Left lung (tissue), 10 donors: ENCODE measurements around the gene MMP2. TPM values are rescaled to one million over a fixed set of nuclear protein-coding genes. Genes with fewer than 3 reads are reported as not detected.

Experiments
- ATAC-seq: fragments of 200-7000 bp; cut with Tn5 transposase; one replicate; pipeline ENCODE4 v1.9.1; 2020; ENCODE audit warnings: moderate library complexity
- DNase-seq, 4 donors: peaks; one replicate each; pipeline ENCODE4 v3.0.0-alpha.2; 2013 to 2020
- H3K27ac ChIP-seq, 2 donors: fragments of 200-600 bp; sonication (generic) in 1 of 2; one replicate each; pipeline versions ENCODE4 v1.5.0 to v1.8.0; 2020 to 2021
- H3K27me3 ChIP-seq, 2 donors: fragments of 200-600 bp; sonication (generic) in 1 of 2; one replicate each; pipeline versions ENCODE4 v1.5.0 to v1.8.0; 2020 to 2021
- H3K36me3 ChIP-seq, 2 donors: fragments of 200-600 bp; sonication (generic) in 1 of 2; one replicate each; pipeline versions ENCODE4 v1.5.0 to v1.8.0; 2020 to 2021
- H3K4me1 ChIP-seq, 2 donors: fragments of 200-600 bp; one replicate each; pipeline ENCODE4 v1.8.0; 2021
- H3K4me3 ChIP-seq, 2 donors: fragments of 200-600 bp; sonication (generic) in 1 of 2; one replicate each; pipeline versions ENCODE4 v1.5.0 to v1.8.0; 2020 to 2021; ENCODE audit warnings: mild to moderate bottlenecking in 1 of 2
- H3K9me3 ChIP-seq, 2 donors: fragments of 200-600 bp; sonication (generic) in 1 of 2; one replicate each; pipeline versions ENCODE4 v1.5.0 to v1.8.0; 2020 to 2021
- intact Hi-C, 2 donors: fragments of 100-400 bp; cut with DNase I; formaldehyde crosslinking; loops; one replicate each; pipeline versions ENCODE4 v1.11.2 to v1.14.2; 2022
- polyA plus RNA-seq, 6 donors: library from polyadenylated mRNA; unstranded; fragments of 120-200 nt; gene quantifications; one replicate each; pipeline ENCODE4 v1.2.1, GENCODE V29; 2013; ENCODE audit not compliant: insufficient read length in 6 of 6
- total RNA-seq, 2 donors: library from RNA; stranded (reverse); fragmentation: NEBNext Ultra II Directional; extraction: Animal tissue kit (Norgen Biotek cat#: 25700); gene quantifications; one replicate each; pipeline ENCODE4 v1.2.1, GENCODE V29; 2021
- TF ChIP-seq, protein P1 (sequence below), 2 donors: fragments of 200-600 bp; sonication (generic) in 1 of 2; IDR thresholded peaks; one replicate each; pipeline versions ENCODE4 v1.5.0 to v1.8.0; 2021; ENCODE audit warnings: antibody characterized with exemption in 2 of 2
- donor health status: DM: no; HTN: yes; CAD: no.
- donor health status: DM: no; HTN: no; CAD: no.

The MMP2 gene
- total and polyA plus RNA-seq, 8 donors: 300 to 677 (median 603) TPM

DNA sequence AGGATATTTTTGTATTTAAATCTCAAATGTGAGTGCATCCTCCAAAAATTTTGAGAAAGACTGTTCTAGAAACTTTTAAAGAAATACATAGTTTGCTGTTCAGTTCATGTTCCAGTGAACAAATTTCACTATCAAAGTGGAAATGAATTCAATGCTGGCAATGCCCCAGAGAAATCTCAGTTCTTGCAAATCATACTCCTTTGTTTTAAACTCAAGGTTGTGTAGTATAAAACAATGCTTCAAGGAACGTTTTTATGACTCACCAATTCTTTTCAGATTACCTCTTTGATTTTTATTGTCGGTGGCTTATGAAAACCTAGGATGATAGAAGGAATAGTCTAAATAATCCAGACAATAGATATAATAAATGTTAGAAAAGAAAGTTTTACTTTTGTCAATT is 47.4 kb downstream of the MMP2 start:
- peaks cover 0 to 7% of the 10 kb centered on the region in 2 donors for H3K9me3 ChIP-seq
- no peaks in the 10 kb centered on the region for H3K4me1 ChIP-seq
- ATAC-seq (no peak), DNase-seq (no peak)
- no peak overlapping the region for H3K27ac ChIP-seq
- H3K27me3 ChIP-seq: no peaks in the 10 kb centered on the region
- TF ChIP-seq, protein P1, sequence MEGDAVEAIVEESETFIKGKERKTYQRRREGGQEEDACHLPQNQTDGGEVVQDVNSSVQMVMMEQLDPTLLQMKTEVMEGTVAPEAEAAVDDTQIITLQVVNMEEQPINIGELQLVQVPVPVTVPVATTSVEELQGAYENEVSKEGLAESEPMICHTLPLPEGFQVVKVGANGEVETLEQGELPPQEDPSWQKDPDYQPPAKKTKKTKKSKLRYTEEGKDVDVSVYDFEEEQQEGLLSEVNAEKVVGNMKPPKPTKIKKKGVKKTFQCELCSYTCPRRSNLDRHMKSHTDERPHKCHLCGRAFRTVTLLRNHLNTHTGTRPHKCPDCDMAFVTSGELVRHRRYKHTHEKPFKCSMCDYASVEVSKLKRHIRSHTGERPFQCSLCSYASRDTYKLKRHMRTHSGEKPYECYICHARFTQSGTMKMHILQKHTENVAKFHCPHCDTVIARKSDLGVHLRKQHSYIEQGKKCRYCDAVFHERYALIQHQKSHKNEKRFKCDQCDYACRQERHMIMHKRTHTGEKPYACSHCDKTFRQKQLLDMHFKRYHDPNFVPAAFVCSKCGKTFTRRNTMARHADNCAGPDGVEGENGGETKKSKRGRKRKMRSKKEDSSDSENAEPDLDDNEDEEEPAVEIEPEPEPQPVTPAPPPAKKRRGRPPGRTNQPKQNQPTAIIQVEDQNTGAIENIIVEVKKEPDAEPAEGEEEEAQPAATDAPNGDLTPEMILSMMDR (IDR thresholded peaks at IDR 0.05): no peak
- intact Hi-C loops: no loop called here
- peaks cover 0 to 22% of the 10 kb centered on the region in 2 donors for H3K36me3 ChIP-seq
- H3K4me3 ChIP-seq: no peak overlapping the region

DNA sequence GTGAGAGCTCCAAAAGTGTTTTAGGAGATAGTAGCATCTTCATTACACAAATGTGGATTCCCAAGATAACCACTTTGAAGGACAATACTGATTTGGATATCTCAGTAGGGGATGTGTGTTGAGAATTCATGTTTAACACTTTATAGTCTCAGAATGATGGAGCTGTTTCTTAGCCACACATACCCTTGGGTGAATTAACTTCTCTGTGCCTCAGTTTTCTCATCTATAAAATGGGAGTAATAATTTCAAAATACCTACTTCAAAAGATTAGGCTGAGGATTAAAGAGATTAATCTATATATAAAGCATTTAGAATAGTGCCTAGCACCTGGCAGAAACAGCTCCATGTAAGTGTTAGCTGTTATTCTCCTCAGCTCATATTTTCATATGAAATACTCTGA is 48.9 kb downstream of the MMP2 start:
- ATAC-seq (no peak), DNase-seq (no peak)
- peaks cover 0 to 28% of the 10 kb centered on the region in 2 donors for H3K36me3 ChIP-seq
- TF ChIP-seq, protein P1 (IDR thresholded peaks at IDR 0.05): no peak
- H3K4me1 ChIP-seq: no peaks in the 10 kb centered on the region
- intact Hi-C loops: no loop called here
- no peaks in the 10 kb centered on the region for H3K9me3 ChIP-seq
- no peaks in the 10 kb centered on the region for H3K27me3 ChIP-seq
- H3K27ac ChIP-seq: no peak overlapping the region
- H3K4me3 ChIP-seq: no peak overlapping the region

DNA sequence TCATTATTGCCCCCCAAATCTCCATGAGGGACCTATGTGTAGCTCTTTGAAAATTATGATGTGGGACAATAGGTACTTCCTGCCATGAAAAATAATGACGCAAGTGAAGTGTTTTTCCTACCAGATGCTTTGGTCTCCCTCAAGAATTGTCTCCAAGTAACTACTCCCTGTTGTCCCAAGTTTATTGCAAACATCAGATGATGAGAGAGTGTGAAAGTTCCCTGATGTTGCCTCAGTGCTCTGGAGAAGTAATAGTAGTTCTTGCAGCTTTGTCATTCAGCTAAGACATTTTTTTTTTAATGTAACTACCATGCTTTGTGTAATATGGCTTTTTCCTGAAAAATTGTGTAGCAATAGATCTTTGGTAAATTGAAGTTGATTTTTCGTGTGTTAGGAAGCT is 50.0 kb downstream of the MMP2 start:
- intact Hi-C loops: no loop called here
- no peak for DNase-seq
- Histone ChIP-seq H3K9me3 (no peaks in the 10 kb centered on the region), H3K4me1 (no peaks in the 10 kb centered on the region), H3K27me3 (no peaks in the 10 kb centered on the region), H3K36me3 (peaks cover 0 to 33% of the 10 kb centered on the region in 2 donors), H3K27ac (no peak overlapping the region), H3K4me3 (no peak overlapping the region)
- no peak for ATAC-seq
- TF ChIP-seq, protein P1 (IDR thresholded peaks at IDR 0.05): no peak

DNA sequence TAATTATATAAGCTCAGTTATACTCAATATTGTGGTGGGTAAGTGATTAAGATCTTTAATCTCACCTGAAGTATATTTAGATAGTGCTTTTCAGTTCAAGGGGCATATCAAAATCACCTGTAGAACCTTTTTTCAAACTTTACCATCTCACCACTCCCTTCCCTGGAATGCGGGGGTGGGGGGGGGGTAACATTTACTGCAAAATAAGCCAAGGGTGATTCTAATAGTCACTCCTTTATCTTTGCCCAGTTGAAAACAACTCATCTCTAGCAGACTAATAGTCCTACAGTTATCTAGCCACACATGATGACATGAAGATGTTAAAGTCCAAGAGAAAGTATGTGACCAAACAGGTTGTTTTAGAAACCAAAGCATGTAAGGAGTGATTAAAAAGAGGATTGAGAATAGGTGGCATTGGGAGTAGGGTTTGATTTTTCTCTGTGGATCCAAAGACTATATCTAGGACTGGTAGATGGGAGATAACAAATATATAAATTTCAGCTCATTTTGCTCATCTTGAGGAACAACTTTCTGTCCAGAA is 51.4 kb downstream of the MMP2 start:
- no peak overlapping the region for H3K27ac ChIP-seq
- intact Hi-C loops: no loop called here
- H3K36me3 ChIP-seq: peaks cover 0 to 33% of the 10 kb centered on the region in 2 donors
- H3K27me3 ChIP-seq: no peaks in the 10 kb centered on the region
- H3K4me3 ChIP-seq: no peak overlapping the region
- H3K4me1 ChIP-seq: peaks cover 0 to 8% of the 10 kb centered on the region in 2 donors
- no peaks in the 10 kb centered on the region for H3K9me3 ChIP-seq
- DNase-seq: no peak
- TF ChIP-seq, protein P1 (IDR thresholded peaks at IDR 0.05): no peak
- ATAC-seq: no peak

DNA sequence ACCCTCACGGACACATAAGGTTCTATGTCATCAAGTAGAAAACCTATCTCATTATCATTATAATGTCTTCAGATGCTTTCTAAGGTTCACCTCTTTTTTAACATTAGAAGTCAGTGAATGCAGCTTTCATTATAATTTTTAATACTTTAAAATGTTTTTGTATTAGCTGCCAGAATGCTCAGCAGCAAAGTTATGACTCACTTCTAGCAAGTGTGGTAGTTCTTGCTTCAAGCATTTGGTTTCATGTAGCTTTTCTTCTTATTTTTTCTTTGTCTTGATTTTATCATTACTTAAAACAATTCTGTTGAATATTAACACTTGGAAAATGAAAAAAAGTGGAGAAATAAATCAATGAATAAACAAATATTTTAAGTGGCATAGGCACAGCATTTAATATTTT is 53.2 kb downstream of the MMP2 start:
- Histone ChIP-seq H3K4me3 (no peak overlapping the region), H3K9me3 (no peaks in the 10 kb centered on the region), H3K27ac (no peak overlapping the region), H3K27me3 (no peaks in the 10 kb centered on the region), H3K4me1 (peaks cover 0 to 8% of the 10 kb centered on the region in 2 donors), H3K36me3 (peaks cover 0 to 33% of the 10 kb centered on the region in 2 donors)
- no peak for ATAC-seq
- intact Hi-C loops: no loop called here
- DNase-seq: no peak
- TF ChIP-seq, protein P1 (IDR thresholded peaks at IDR 0.05): no peak
